ENCODE results near the gene SLC8A3.

Gene SLC8A3

GRCh38 chr14:70000601-70001000 lies 188.2 kb downstream of the SLC8A3 start:
- H3K27me3 ChIP-seq (ENCODE audit: control insufficient read depth in 1 of 2, insufficient read depth in 1 of 2, low read length in 2 of 2): no peaks in the 10 kb centered on the region
- H3K4me2 ChIP-seq (ENCODE audit: low read length, poor library complexity, severe bottlenecking): peak overlapping the region; percentile 46
- H3K23ac ChIP-seq (ENCODE audit: low read length in 2 of 2): no peak overlapping the region
- H3K4me3 ChIP-seq (ENCODE audit: insufficient read depth in 1 of 2, low read depth in 1 of 2, low read length in 2 of 2): no peak overlapping the region
- H2AFZ ChIP-seq (ENCODE audit: low read depth, low read length): no peak overlapping the region
- H2BK5ac ChIP-seq (ENCODE audit: low read depth, low read length, poor library complexity, severe bottlenecking): peak overlapping the region; percentile 31
- H4K8ac ChIP-seq (ENCODE audit: low read length): no peak overlapping the region
- no peak overlapping the region for H3K18ac ChIP-seq (ENCODE audit: low read depth in 1 of 2, low read length in 2 of 2)
- no peak overlapping the region for H2BK120ac ChIP-seq (ENCODE audit: low read depth, low read length)
- H3K79me1 ChIP-seq (replicated peaks; ENCODE audit: low read length, poor library complexity, severe bottlenecking): no peaks in the 10 kb centered on the region
- no peak overlapping the region for H2BK15ac ChIP-seq (ENCODE audit: low read depth, poor library complexity, severe bottlenecking)
- WGBS: 88% methylated on average over 3 of the region's 7 CpGs
- H2AK5ac ChIP-seq (ENCODE audit: low read length, severe bottlenecking): peak overlapping the region; percentile 95
- no peak overlapping the region for H2BK12ac ChIP-seq (ENCODE audit: low read length in 2 of 2)
- no peaks in the 10 kb centered on the region for H3K36me3 ChIP-seq (ENCODE audit: control insufficient read depth in 1 of 2, insufficient read depth in 2 of 2, low read depth in 1 of 2, low read length in 2 of 2)
- DNase-seq: peak; percentile 23
- no peak overlapping the region for H4K91ac ChIP-seq (ENCODE audit: low read length)
- peaks cover 35% of the 10 kb centered on the region for H3K4me1 ChIP-seq (ENCODE audit: control insufficient read depth, insufficient read depth, low read depth, low read length)
- no peaks in the 10 kb centered on the region for H3K9me3 ChIP-seq (ENCODE audit: control insufficient read depth, low read length)
- no peak overlapping the region for H3K4ac ChIP-seq (ENCODE audit: low read depth in 1 of 2, low read length in 2 of 2)
- H3K27ac ChIP-seq (ENCODE audit: low read length, poor library complexity, severe bottlenecking): peak overlapping the region; percentile 92
- H3K14ac ChIP-seq (ENCODE audit: low read length in 2 of 2): no peak overlapping the region
- H3K9ac ChIP-seq (ENCODE audit: low read length): no peak overlapping the region

- Histone ChIP-seq H3K23ac (ENCODE audit: low read length in 2 of 2) (no peak overlapping the region), H2AK5ac (ENCODE audit: low read length, severe bottlenecking) (peak overlapping the region; percentile 78), H2BK12ac (ENCODE audit: low read length in 2 of 2) (no peak overlapping the region), H3K4me1 (ENCODE audit: control insufficient read depth, insufficient read depth, low read depth, low read length) (peaks cover 32% of the 10 kb centered on the region), H4K91ac (ENCODE audit: low read length) (no peak overlapping the region), H3K4ac (ENCODE audit: low read depth in 1 of 2, low read length in 2 of 2) (no peak overlapping the region), H3K18ac (ENCODE audit: low read depth in 1 of 2, low read length in 2 of 2) (no peak overlapping the region), H3K27me3 (ENCODE audit: control insufficient read depth in 1 of 2, insufficient read depth in 1 of 2, low read length in 2 of 2) (no peaks in the 10 kb centered on the region), H3K4me3 (ENCODE audit: insufficient read depth in 1 of 2, low read depth in 1 of 2, low read length in 2 of 2) (no peak overlapping the region), H3K9ac (ENCODE audit: low read length) (no peak overlapping the region), H3K27ac (ENCODE audit: low read length, poor library complexity, severe bottlenecking) (peak overlapping the region; percentile 92), H3K4me2 (ENCODE audit: low read length, poor library complexity, severe bottlenecking) (no peak overlapping the region), H3K79me1 (replicated peaks; ENCODE audit: low read length, poor library complexity, severe bottlenecking) (no peaks in the 10 kb centered on the region), H3K14ac (ENCODE audit: low read length in 2 of 2) (no peak overlapping the region), H3K36me3 (ENCODE audit: control insufficient read depth in 1 of 2, insufficient read depth in 2 of 2, low read depth in 1 of 2, low read length in 2 of 2) (no peaks in the 10 kb centered on the region), H3K9me3 (ENCODE audit: control insufficient read depth, low read length) (no peaks in the 10 kb centered on the region), H2BK5ac (ENCODE audit: low read depth, low read length, poor library complexity, severe bottlenecking) (peak overlapping the region; percentile 87), H4K8ac (ENCODE audit: low read length) (no peak overlapping the region), H2BK120ac (ENCODE audit: low read depth, low read length) (no peak overlapping the region), H2BK15ac (ENCODE audit: low read depth, poor library complexity, severe bottlenecking) (no peak overlapping the region), H2AFZ (ENCODE audit: low read depth, low read length) (no peak overlapping the region)
- WGBS: 43% methylated on average over 7 of the region's 10 CpGs
- DNase-seq: peak; percentile 91
Observed at GRCh38 chr14:69999261-69999674, 189.5 kb downstream of the SLC8A3 start.

GRCh38 chr14:69997849-69998248 lies 190.9 kb downstream of the SLC8A3 start:
- no peak overlapping the region for H2BK120ac ChIP-seq (ENCODE audit: low read depth, low read length)
- no peak overlapping the region for H3K18ac ChIP-seq (ENCODE audit: low read depth in 1 of 2, low read length in 2 of 2)
- H2AK5ac ChIP-seq (ENCODE audit: low read length, severe bottlenecking): peak overlapping the region; percentile 89
- no peak overlapping the region for H3K4ac ChIP-seq (ENCODE audit: low read depth in 1 of 2, low read length in 2 of 2)
- no peaks in the 10 kb centered on the region for H3K27me3 ChIP-seq (ENCODE audit: control insufficient read depth in 1 of 2, insufficient read depth in 1 of 2, low read length in 2 of 2)
- no peak overlapping the region for H3K23ac ChIP-seq (ENCODE audit: low read length in 2 of 2)
- no peak overlapping the region for H2AFZ ChIP-seq (ENCODE audit: low read depth, low read length)
- H2BK5ac ChIP-seq (ENCODE audit: low read depth, low read length, poor library complexity, severe bottlenecking): peak overlapping the region; percentile 84
- H3K79me1 ChIP-seq (replicated peaks; ENCODE audit: low read length, poor library complexity, severe bottlenecking): no peaks in the 10 kb centered on the region
- no peak overlapping the region for H3K4me2 ChIP-seq (ENCODE audit: low read length, poor library complexity, severe bottlenecking)
- H3K9ac ChIP-seq (ENCODE audit: low read length): no peak overlapping the region
- no peaks in the 10 kb centered on the region for H3K36me3 ChIP-seq (ENCODE audit: control insufficient read depth in 1 of 2, insufficient read depth in 2 of 2, low read depth in 1 of 2, low read length in 2 of 2)
- H3K27ac ChIP-seq (ENCODE audit: low read length, poor library complexity, severe bottlenecking): peak overlapping the region; percentile 92
- H2BK12ac ChIP-seq (ENCODE audit: low read length in 2 of 2): no peak overlapping the region
- no peak overlapping the region for H2BK15ac ChIP-seq (ENCODE audit: low read depth, poor library complexity, severe bottlenecking)
- no peak overlapping the region for H3K4me3 ChIP-seq (ENCODE audit: insufficient read depth in 1 of 2, low read depth in 1 of 2, low read length in 2 of 2)
- 84% methylated on average over 4 of the region's 5 CpGs for WGBS
- peak; percentile 81 for DNase-seq
- no peak overlapping the region for H4K91ac ChIP-seq (ENCODE audit: low read length)
- no peak overlapping the region for H3K14ac ChIP-seq (ENCODE audit: low read length in 2 of 2)
- peaks cover 31% of the 10 kb centered on the region for H3K4me1 ChIP-seq (ENCODE audit: control insufficient read depth, insufficient read depth, low read depth, low read length)
- no peak overlapping the region for H4K8ac ChIP-seq (ENCODE audit: low read length)
- H3K9me3 ChIP-seq (ENCODE audit: control insufficient read depth, low read length): no peaks in the 10 kb centered on the region

GRCh38 chr14:69996216-69996615 lies 192.5 kb downstream of the SLC8A3 start:
- WGBS: 100% methylated on average over 1 of the region's 1 CpG
- Histone ChIP-seq H3K14ac (ENCODE audit: low read length in 2 of 2) (no peak overlapping the region), H2AFZ (ENCODE audit: low read depth, low read length) (no peak overlapping the region)

More at GRCh38 chr14:69996216-69996615, 192.5 kb downstream of the SLC8A3 start:
- Histone ChIP-seq H2BK12ac (ENCODE audit: low read length in 2 of 2) (no peak overlapping the region), H4K91ac (ENCODE audit: low read length) (no peak overlapping the region), H2BK5ac (ENCODE audit: low read depth, low read length, poor library complexity, severe bottlenecking) (no peak overlapping the region), H2BK120ac (ENCODE audit: low read depth, low read length) (no peak overlapping the region), H3K18ac (ENCODE audit: low read depth in 1 of 2, low read length in 2 of 2) (no peak overlapping the region), H3K27me3 (ENCODE audit: control insufficient read depth in 1 of 2, insufficient read depth in 1 of 2, low read length in 2 of 2) (no peaks in the 10 kb centered on the region), H2BK15ac (ENCODE audit: low read depth, poor library complexity, severe bottlenecking) (no peak overlapping the region), H3K4me2 (ENCODE audit: low read length, poor library complexity, severe bottlenecking) (no peak overlapping the region), H2AK5ac (ENCODE audit: low read length, severe bottlenecking) (peak overlapping the region; percentile 23), H3K4ac (ENCODE audit: low read depth in 1 of 2, low read length in 2 of 2) (no peak overlapping the region), H3K23ac (ENCODE audit: low read length in 2 of 2) (no peak overlapping the region), H3K4me3 (ENCODE audit: insufficient read depth in 1 of 2, low read depth in 1 of 2, low read length in 2 of 2) (no peak overlapping the region), H3K79me1 (replicated peaks; ENCODE audit: low read length, poor library complexity, severe bottlenecking) (no peaks in the 10 kb centered on the region), H3K4me1 (ENCODE audit: control insufficient read depth, insufficient read depth, low read depth, low read length) (peaks cover 24% of the 10 kb centered on the region), H3K27ac (ENCODE audit: low read length, poor library complexity, severe bottlenecking) (no peak overlapping the region), H3K9ac (ENCODE audit: low read length) (no peak overlapping the region), H4K8ac (ENCODE audit: low read length) (no peak overlapping the region), H3K9me3 (ENCODE audit: control insufficient read depth, low read length) (no peaks in the 10 kb centered on the region), H3K36me3 (ENCODE audit: control insufficient read depth in 1 of 2, insufficient read depth in 2 of 2, low read depth in 1 of 2, low read length in 2 of 2) (no peaks in the 10 kb centered on the region)
- DNase-seq: peak; percentile 31
